HEK293T (cell line): ENCODE data around the gene E2F3.

ENCODE experiments used
- CTCF ChIA-PET: fragments of 350-600 bp; formaldehyde crosslinking; extraction: SDS; loops from one replicate; lab custom pipeline; 2021; ENCODE audit warnings: antibody characterized with exemption, inconsistent platforms; lab: Yijun Ruan, JAX
- POLR2A ChIA-PET: fragments of 350-600 bp; formaldehyde crosslinking; extraction: SDS; loops from one replicate; lab custom pipeline; 2020; ENCODE audit warnings: antibody characterized with exemption, inconsistent platforms; lab: Yijun Ruan, JAX
- DNase-seq: peaks from one replicate; pipeline ENCODE4 v3.0.0; 2012; ENCODE audit warnings: mixed read lengths; ENCODE audit errors: extremely low spot score
- ARNT ChIP-seq: fragments of 450-650 bp; IDR thresholded peaks from 2 replicates; pipeline ENCODE4 v1.6.1; 2017; ENCODE audit warnings: mild to moderate bottlenecking
- BHLHE40 ChIP-seq: fragments of 450-650 bp; IDR thresholded peaks from 2 replicates; pipeline ENCODE4 v1.6.1; 2016; ENCODE audit warnings: mild to moderate bottlenecking, moderate library complexity, borderline replicate concordance
- CTBP1 ChIP-seq: fragments of 450-650 bp; IDR thresholded peaks from 2 replicates; pipeline ENCODE4 v1.6.1; 2016; ENCODE audit warnings: borderline replicate concordance
- ELF4 ChIP-seq: fragments of 450-650 bp; IDR thresholded peaks from 2 replicates; pipeline ENCODE4 v1.6.1; 2017; ENCODE audit warnings: antibody characterized with exemption
- FOXA1 ChIP-seq: fragments of 450-650 bp; IDR thresholded peaks from 2 replicates; pipeline ENCODE4 v1.6.1; 2016; ENCODE audit warnings: mild to moderate bottlenecking
- FOXK2 ChIP-seq: fragments of 450-650 bp; IDR thresholded peaks from 2 replicates; pipeline ENCODE4 v1.6.1; 2016; ENCODE audit warnings: mild to moderate bottlenecking
- FOXM1 ChIP-seq: fragments of 450-650 bp; IDR thresholded peaks from 2 replicates; pipeline ENCODE4 v1.6.1; 2017; ENCODE audit warnings: mild to moderate bottlenecking, borderline replicate concordance
- HDGF ChIP-seq: fragments of 450-650 bp; IDR thresholded peaks from 2 replicates; pipeline ENCODE4 v1.6.1; 2017; ENCODE audit warnings: antibody characterized with exemption, borderline replicate concordance
- L3MBTL2 ChIP-seq: fragments of 450-650 bp; conservative IDR thresholded peaks from 2 replicates; pipeline ENCODE4 v1.6.1; 2016; ENCODE audit warnings: mild to moderate bottlenecking
- LEF1 ChIP-seq: fragments of 450-650 bp; IDR thresholded peaks from 2 replicates; pipeline ENCODE4 v1.6.1; 2017; ENCODE audit warnings: mild to moderate bottlenecking, borderline replicate concordance
- NFRKB ChIP-seq: fragments of 450-650 bp; IDR thresholded peaks from 2 replicates; pipeline ENCODE4 v1.6.1; 2016; ENCODE audit warnings: mild to moderate bottlenecking, moderate library complexity
- SP1 ChIP-seq: fragments of 450-650 bp; IDR thresholded peaks from 2 replicates; pipeline ENCODE4 v1.6.1; 2017
- SUZ12 ChIP-seq: fragments of 450-650 bp; IDR thresholded peaks from 2 replicates; pipeline ENCODE4 v1.6.1; 2016; ENCODE audit warnings: mild to moderate bottlenecking
- TARDBP ChIP-seq: fragments of 450-650 bp; IDR thresholded peaks from 2 replicates; pipeline ENCODE4 v1.6.1; 2016
- ZNF384 ChIP-seq: fragments of 450-650 bp; IDR thresholded peaks from 2 replicates; pipeline ENCODE4 v1.6.1; 2016
- TF ChIP-seq, protein P1 (sequence below): fragments of 450-650 bp; IDR thresholded peaks from 2 replicates; pipeline ENCODE4 v1.6.1; 2016

The E2F3 gene

DNA sequence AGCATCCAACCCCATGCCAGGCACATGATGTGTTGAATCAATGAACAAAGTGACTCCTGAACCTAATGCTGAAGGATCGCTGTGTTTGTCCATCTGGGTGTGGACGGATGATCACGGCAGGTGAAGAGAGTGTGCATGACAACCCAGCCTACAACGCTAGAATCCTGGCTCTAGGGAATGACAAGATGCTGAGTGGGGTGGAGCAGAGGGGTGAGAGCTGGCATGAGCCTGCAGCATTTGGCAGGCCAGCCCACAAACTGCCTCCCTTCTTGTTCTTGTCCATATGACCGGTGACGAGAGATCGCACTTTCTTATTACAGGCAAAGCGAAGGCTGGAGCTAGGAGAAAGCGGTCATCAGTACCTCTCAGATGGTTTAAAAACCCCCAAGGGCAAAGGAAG, 77.8 kb downstream of the E2F3 start:
- no peak for DNase-seq
- ChIA-PET POLR2A (no interaction called here), CTCF (no interaction called here)

DNA sequence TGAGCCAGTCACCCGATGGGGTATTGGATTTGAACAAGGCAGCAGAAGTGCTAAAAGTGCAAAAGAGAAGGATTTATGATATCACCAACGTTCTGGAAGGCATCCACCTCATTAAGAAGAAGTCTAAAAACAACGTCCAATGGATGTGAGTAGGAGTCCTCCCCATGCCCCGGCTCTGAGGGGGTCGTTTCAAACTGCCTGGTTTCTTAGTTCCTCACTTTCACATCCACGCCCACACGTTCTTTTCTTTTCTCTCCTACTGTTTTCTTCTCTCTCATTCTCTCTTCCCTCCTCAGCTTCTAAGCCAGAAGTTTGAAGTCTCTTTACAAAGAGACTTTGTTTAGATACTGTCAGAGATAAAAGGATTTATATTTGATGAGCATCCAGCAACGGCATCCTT, 79.6 kb downstream of the E2F3 start:
- TF ChIP-seq, protein P1, sequence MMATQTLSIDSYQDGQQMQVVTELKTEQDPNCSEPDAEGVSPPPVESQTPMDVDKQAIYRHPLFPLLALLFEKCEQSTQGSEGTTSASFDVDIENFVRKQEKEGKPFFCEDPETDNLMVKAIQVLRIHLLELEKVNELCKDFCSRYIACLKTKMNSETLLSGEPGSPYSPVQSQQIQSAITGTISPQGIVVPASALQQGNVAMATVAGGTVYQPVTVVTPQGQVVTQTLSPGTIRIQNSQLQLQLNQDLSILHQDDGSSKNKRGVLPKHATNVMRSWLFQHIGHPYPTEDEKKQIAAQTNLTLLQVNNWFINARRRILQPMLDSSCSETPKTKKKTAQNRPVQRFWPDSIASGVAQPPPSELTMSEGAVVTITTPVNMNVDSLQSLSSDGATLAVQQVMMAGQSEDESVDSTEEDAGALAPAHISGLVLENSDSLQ = no peak
- no peak for TF ChIP-seq FOXA1
- no peak for TF ChIP-seq BHLHE40
- TF ChIP-seq SUZ12 = no peak
- TF ChIP-seq SP1 = no peak
- no peak for TF ChIP-seq ZNF384
- TF ChIP-seq NFRKB = no peak
- no peak for TF ChIP-seq FOXK2
- TF ChIP-seq LEF1 = no peak
- no peak for TF ChIP-seq ELF4
- no peak for TF ChIP-seq HDGF
- no peak for TF ChIP-seq L3MBTL2
- CTCF ChIA-PET = no interaction called here
- POLR2A ChIA-PET = no interaction called here
- DNase-seq = no peak

More for the DNA sequence above, 77.8 kb downstream of the E2F3 start:
- TF ChIP-seq, protein P1 = no peak
- TF ChIP-seq ELF4 (no peak), FOXM1 (no peak), SUZ12 (no peak), CTBP1 (no peak)

DNA sequence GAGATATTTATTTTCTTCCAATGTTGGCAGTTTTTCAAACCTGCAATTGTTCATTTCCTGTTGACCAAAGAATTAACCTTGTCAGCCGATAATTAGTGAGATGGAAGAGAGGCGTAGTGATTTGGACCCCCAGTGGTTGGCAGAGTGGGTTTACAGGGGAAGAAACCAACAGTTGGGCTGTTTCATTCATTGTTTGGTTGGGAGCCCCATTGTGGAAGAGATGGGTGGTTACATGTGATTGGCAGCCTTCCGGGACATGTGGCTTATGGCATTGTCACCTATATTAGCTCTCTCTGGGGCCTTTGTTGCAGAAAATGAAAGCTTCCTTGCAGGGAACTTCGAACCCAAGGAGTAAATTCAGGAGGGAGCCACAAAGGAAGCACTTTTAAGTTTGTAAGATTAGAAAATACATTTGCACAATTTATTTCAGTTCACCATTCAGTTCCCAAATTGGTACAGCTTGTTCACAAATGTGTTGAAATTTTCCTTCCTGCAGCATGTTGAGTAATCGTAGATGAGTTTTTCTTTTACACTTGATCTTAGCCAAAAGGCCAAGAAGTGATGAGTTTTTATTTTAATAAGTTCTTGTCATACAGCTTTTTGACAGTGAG, 82.3 kb downstream of the E2F3 start:
- ChIA-PET POLR2A (no interaction called here), CTCF (interaction anchor here (0.6 to 1.0 kb wide), 2 partner anchors 44 to 80 kb away, joined by 3 read pairs; no protein-coding TSS in a partner anchor)
- TF ChIP-seq ZNF384 (no peak), NFRKB (no peak), FOXK2 (no peak), SUZ12 (no peak), HDGF (no peak), TARDBP (no peak), ARNT (no peak)
- TF ChIP-seq, protein P1 = no peak
- DNase-seq = no peak

DNA sequence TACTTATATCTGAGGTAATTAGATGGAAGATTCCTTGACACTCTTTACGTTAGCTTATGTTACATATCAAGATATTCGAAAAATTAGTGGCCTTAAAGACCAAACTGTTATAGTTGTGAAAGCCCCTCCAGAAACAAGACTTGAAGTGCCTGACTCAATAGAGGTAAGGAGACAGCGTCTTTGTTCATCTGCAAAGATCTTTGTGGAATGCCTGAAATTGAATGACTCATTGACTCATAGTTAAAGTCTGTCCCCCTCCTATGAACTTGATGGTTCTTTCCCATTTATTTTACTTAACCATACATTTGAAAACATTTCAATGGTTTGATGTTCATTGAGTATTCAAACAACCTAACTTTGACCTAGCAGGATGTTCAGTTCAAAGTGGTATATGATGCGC, 85.0 kb downstream of the E2F3 start:
- ChIA-PET CTCF (interaction anchor here (1.0 kb wide), 1 partner anchor 82 kb away, joined by 3 read pairs; no protein-coding TSS in a partner anchor), POLR2A (no interaction called here)
- no peak for DNase-seq
- TF ChIP-seq CTBP1 = no peak
- TF ChIP-seq FOXK2 = no peak
- no peak for TF ChIP-seq L3MBTL2

DNA sequence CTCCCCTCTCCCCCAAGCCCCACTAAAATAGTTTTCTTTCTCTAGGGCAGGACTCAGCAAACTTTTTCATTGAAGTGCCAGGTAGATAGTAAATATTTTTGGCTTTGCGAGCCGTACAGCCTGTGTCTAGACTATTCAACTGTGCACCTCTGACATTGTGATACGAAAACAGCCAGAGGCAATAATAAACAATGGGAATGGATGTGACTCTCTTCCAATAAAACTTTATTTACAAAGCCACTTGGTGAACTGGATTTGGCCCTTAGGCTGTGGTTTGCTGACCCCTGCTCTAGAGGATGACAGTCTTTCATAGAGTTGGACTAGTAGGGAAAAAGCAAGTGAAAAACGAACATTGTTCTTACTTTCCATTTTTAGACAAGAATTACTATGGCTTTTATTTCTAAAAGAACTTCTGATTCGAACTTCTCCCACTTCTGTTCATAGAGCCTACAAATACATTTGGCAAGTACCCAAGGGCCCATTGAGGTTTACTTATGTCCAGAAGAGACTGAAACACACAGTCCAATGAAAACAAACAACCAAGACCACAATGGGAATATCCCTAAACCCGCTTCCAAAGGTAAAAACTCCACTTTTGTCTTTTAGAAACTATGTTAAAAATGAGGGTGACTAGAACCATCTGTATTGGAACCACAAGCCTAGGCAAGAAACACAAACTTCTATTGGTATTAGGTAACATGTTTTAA, 86.1 kb downstream of the E2F3 start:
- no peak for DNase-seq
- ChIA-PET POLR2A (no interaction called here), CTCF (no interaction called here)
- TF ChIP-seq CTBP1 (no peak), SUZ12 (no peak), NFRKB (no peak), LEF1 (no peak), ZNF384 (no peak), ARNT (no peak), FOXA1 (no peak), TARDBP (no peak), FOXK2 (no peak), HDGF (no peak), SP1 (no peak), FOXM1 (no peak), BHLHE40 (no peak), ELF4 (no peak), L3MBTL2 (no peak)
- TF ChIP-seq, protein P1 = no peak

DNA sequence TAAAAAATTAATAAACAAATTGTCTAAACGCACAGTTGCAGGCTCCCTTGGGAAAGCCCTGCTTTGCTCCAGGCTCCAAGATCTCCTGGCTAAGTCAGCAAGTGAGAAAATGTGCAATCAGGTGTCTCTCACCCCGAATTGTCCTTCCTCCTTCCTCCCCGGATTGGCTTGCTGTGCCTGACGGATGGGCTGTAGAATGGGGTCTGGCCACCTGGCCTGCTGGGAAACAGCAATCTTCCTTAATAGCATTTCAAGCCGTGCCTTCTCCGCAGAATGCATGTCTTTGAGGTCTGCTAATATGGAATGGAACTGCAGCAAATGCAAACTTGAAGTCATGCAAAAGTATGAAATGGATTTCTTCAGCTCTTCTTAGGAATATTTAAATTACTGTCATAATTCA, 88.9 kb downstream of the E2F3 start:
- ChIA-PET POLR2A (no interaction called here), CTCF (no interaction called here)
- DNase-seq = no peak
- TF ChIP-seq HDGF (no peak), L3MBTL2 (no peak), ARNT (no peak)
